ENCODE results near the gene OTOGL.

Gene OTOGL

DNA sequence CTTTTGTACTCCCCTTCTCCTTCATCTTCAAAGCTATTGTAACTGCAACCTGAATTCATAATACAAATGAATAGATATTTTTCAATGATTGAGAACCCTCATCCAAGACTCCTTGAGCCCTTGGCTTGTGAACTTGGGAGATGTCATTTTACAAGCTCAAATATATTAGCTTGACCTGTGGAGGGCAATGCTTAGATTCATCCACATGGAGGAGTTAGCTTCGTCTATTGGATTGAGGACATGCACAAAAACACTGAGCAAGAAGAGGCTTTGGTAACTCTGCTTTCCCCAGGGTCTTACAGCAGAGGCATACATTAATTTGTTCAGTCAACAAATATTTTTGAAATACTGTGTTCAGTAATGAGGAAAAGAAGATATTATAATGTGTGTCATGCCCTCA lies 101.1 kb downstream of the OTOGL start:
- Histone ChIP-seq H3K9me3 (no peaks in the 10 kb centered on the region), H3K27ac (no peak overlapping the region), H3K4me3 (ENCODE audit: low read depth in 1 of 2, low read length in 1 of 2) (no peak overlapping the region), H3K4me1 (ENCODE audit: control insufficient read depth in 1 of 2, insufficient read depth in 1 of 2, low read depth in 1 of 2, low read length in 1 of 2) (no peaks in the 10 kb centered on the region), H3K36me3 (no peaks in the 10 kb centered on the region), H3K27me3 (no peaks in the 10 kb centered on the region)
- no peak for TF ChIP-seq CTCF (IDR thresholded peaks at IDR 0.05)

DNA sequence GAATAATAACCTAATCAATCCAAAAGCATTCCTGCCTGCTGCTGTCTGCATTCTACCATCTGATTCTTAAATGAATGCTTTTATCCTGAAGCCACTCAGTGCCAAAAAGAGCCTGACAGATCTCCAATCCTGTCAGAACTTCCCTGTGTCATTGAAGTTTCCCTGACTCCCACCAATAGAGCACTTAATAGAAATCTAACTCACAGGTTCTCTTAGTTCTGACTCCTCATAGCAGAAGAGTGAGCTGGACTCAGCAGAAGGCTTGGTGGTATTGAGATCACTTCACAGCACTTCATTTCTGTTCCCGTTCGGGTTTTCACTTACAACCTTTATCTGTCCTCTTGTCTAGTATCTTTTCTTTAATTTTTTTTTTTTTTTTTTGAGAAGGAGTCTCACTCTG lies 102.6 kb downstream of the OTOGL start:
- TF ChIP-seq CTCF (IDR thresholded peaks at IDR 0.05): no peak
- no peaks in the 10 kb centered on the region for H3K36me3 ChIP-seq
- no peak overlapping the region for H3K4me3 ChIP-seq (ENCODE audit: low read depth in 1 of 2, low read length in 1 of 2)
- no peaks in the 10 kb centered on the region for H3K4me1 ChIP-seq (ENCODE audit: control insufficient read depth in 1 of 2, insufficient read depth in 1 of 2, low read depth in 1 of 2, low read length in 1 of 2)
- H3K27ac ChIP-seq: no peak overlapping the region
- H3K9me3 ChIP-seq: no peaks in the 10 kb centered on the region
- H3K27me3 ChIP-seq: no peaks in the 10 kb centered on the region

GRCh38 chr12:80205960-80206359 lies 106.6 kb downstream of the OTOGL start:
- H3K27me3 ChIP-seq: no peaks in the 10 kb centered on the region
- no peaks in the 10 kb centered on the region for H3K4me1 ChIP-seq (ENCODE audit: control insufficient read depth in 1 of 2, insufficient read depth in 1 of 2, low read depth in 1 of 2, low read length in 1 of 2)
- H3K4me3 ChIP-seq (ENCODE audit: low read depth in 1 of 2, low read length in 1 of 2): no peak overlapping the region
- TF ChIP-seq CTCF (IDR thresholded peaks at IDR 0.05): no peak
- H3K27ac ChIP-seq: no peak overlapping the region
- H3K36me3 ChIP-seq: no peaks in the 10 kb centered on the region
- H3K9me3 ChIP-seq: no peaks in the 10 kb centered on the region

DNA sequence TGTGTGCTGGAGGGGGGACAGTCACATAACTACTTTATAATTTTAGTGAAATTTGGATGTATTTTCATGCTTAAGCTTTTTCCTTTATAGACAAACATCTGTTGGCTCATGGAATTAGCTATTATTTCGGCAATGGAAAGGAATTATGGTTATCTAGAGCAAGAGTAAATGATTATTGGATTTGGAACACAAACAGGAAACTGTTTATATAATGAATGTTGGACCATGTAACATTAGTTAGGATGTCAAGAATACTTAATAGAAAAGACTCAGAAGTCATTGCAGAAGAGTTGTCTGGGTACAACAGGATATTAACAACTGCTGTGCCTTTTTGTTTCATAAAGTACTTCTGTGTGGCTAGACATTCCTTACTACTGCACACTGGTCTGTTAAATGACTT lies 108.7 kb downstream of the OTOGL start:
- H3K27me3 ChIP-seq: no peaks in the 10 kb centered on the region
- no peak overlapping the region for H3K27ac ChIP-seq
- no peaks in the 10 kb centered on the region for H3K4me1 ChIP-seq (ENCODE audit: control insufficient read depth in 1 of 2, insufficient read depth in 1 of 2, low read depth in 1 of 2, low read length in 1 of 2)
- no peak for TF ChIP-seq CTCF (IDR thresholded peaks at IDR 0.05)
- no peaks in the 10 kb centered on the region for H3K9me3 ChIP-seq
- H3K4me3 ChIP-seq (ENCODE audit: low read depth in 1 of 2, low read length in 1 of 2): no peak overlapping the region
- H3K36me3 ChIP-seq: no peaks in the 10 kb centered on the region

DNA sequence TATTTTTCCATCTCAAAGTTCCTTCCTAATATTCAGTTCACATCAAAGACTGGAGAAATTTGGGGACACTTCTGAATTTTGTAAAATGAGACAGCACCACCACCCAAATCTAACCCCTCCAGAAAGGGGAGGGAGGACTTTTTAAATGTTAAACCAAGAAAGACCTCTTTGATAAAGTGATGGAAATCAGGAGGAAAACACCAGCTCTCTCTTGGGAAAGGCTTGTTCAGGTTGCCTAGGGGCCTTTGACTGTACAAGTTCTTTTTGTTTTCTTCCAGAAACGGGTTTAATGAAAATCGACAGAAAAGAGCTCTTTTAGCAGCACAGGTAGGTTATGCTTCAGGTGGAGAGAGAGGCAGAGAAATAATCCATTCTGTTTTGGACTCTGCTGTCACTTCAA lies 112.3 kb downstream of the OTOGL start:
- no peaks in the 10 kb centered on the region for H3K9me3 ChIP-seq
- no peak overlapping the region for H3K27ac ChIP-seq
- TF ChIP-seq CTCF (IDR thresholded peaks at IDR 0.05): no peak
- H3K27me3 ChIP-seq: no peaks in the 10 kb centered on the region
- H3K4me1 ChIP-seq (ENCODE audit: control insufficient read depth in 1 of 2, insufficient read depth in 1 of 2, low read depth in 1 of 2, low read length in 1 of 2): no peaks in the 10 kb centered on the region
- H3K4me3 ChIP-seq (ENCODE audit: low read depth in 1 of 2, low read length in 1 of 2): no peak overlapping the region
- H3K36me3 ChIP-seq: no peaks in the 10 kb centered on the region
